B cell (primary cell): ENCODE measurements around the gene CCNG1. TPM values are rescaled to one million over a fixed set of nuclear protein-coding genes. Genes with fewer than 3 reads are reported as not detected.
A peak's percentile ranks its signal among the peaks of the same experiment; 100 is the strongest.

ENCODE experiments used
- ATAC-seq: fragments of 200-7000 bp; cut with Tn5 transposase; one replicate; pipeline ENCODE4 v1.10.0; 2021; ENCODE audit warnings: low read depth, mild to moderate bottlenecking, moderate number of reproducible peaks, moderate library complexity
- CTCF ChIA-PET: fragments of 350-600 bp; sonication (Branson Sonifier 250); formaldehyde crosslinking; loops from one replicate; lab custom pipeline; 2021; ENCODE audit warnings: antibody characterized with exemption, inconsistent platforms; lab: Charles Lee
- POLR2A ChIA-PET: fragments of 350-600 bp; sonication (Branson Sonifier 250); formaldehyde crosslinking; loops from one replicate; lab custom pipeline; 2021; ENCODE audit warnings: antibody characterized with exemption; lab: Charles Lee
- DNase-seq: peaks from one replicate; pipeline ENCODE4 v3.0.0; 2013
- H2AFZ ChIP-seq: 2 replicates; pipeline ENCODE4 v1.6.1; 2012; ENCODE audit warnings: mild to moderate bottlenecking, low read depth, low read length; ENCODE audit not compliant: insufficient read depth, poor library complexity, severe bottlenecking
- H3K27ac ChIP-seq, 2 donors: 1 replicate in 1 of 2; 2 replicates in 1 of 2; pipeline ENCODE4 v1.5.1; 2012 to 2013; ENCODE audit warnings: low read length in 2 of 2, mild to moderate bottlenecking in 2 of 2, moderate library complexity in 1 of 2
- H3K27me3 ChIP-seq, 4 experiments: fragments of 200-600 bp in 1 of 4; sonication (generic) in 1 of 4; replicated peaks in 1 of 4; 1 replicate in 2 of 4; 2 replicates in 2 of 4; pipeline versions ENCODE4 v1.6.1 to v1.7.0; 2013 to 2016; ENCODE audit warnings: low read length in 3 of 4, mild to moderate bottlenecking in 2 of 4, mixed read lengths in 1 of 4, moderate library complexity in 1 of 4; ENCODE audit not compliant: insufficient read depth in 4 of 4, control insufficient read depth in 3 of 4; ENCODE audit errors: control extremely low read depth in 1 of 4
- H3K36me3 ChIP-seq, 2 experiments: replicated peaks in 1 of 2; 1 replicate in 1 of 2; 2 replicates in 1 of 2; pipeline versions ENCODE4 v1.6.1 to v1.7.1; 2013; ENCODE audit warnings: low read length in 1 of 2; ENCODE audit not compliant: insufficient read depth in 2 of 2, control insufficient read depth in 1 of 2; ENCODE audit errors: control extremely low read depth in 1 of 2, extremely low read depth in 1 of 2
- H3K4me1 ChIP-seq, 2 donors: fragments of 200-600 bp in 1 of 2; sonication (generic) in 1 of 2; 1 replicate in 1 of 2; 2 replicates in 1 of 2; pipeline versions ENCODE4 v1.5.1 to v1.6.1; 2013 to 2017; ENCODE audit warnings: low read length in 2 of 2; ENCODE audit not compliant: control insufficient read depth in 2 of 2, insufficient read depth in 2 of 2
- H3K4me2 ChIP-seq: replicated peaks from 2 replicates; pipeline ENCODE3; 2012; ENCODE audit warnings: mild to moderate bottlenecking, low read depth, low read length; ENCODE audit not compliant: poor library complexity, severe bottlenecking
- H3K4me3 ChIP-seq, 5 experiments: fragments of 200-600 bp in 1 of 5; sonication (generic) in 1 of 5; 1 replicate in 3 of 5; 2 replicates in 2 of 5; pipeline versions ENCODE4 v1.5.1 to v1.7.0; 2011 to 2016; ENCODE audit warnings: low read length in 4 of 5, mild to moderate bottlenecking in 4 of 5, low read depth in 2 of 5, control low read depth in 1 of 5, moderate library complexity in 1 of 5; ENCODE audit not compliant: insufficient read depth in 1 of 5; ENCODE audit errors: control extremely low read depth in 1 of 5, extremely low read depth in 1 of 5
- H3K79me2 ChIP-seq: fragments of 200-600 bp; sonication (generic); one replicate; pipeline ENCODE4 v1.6.0; 2016; ENCODE audit warnings: low read length; ENCODE audit not compliant: control insufficient read depth, insufficient read depth
- H3K9ac ChIP-seq: fragments of 200-600 bp; sonication (generic); 2 replicates; pipeline ENCODE4 v1.6.1; 2017; ENCODE audit warnings: mild to moderate bottlenecking, low read length, moderate library complexity
- H3K9me3 ChIP-seq, 3 donors: one replicate each; pipeline versions ENCODE4 v1.6.1 to v1.7.1; 2013; ENCODE audit warnings: low read length in 2 of 3; ENCODE audit not compliant: control insufficient read depth in 2 of 3, insufficient read depth in 1 of 3; ENCODE audit errors: control extremely low read depth in 1 of 3
- H4K20me1 ChIP-seq: 2 replicates; pipeline ENCODE4 v1.6.0; 2012; ENCODE audit warnings: mild to moderate bottlenecking, low read length; ENCODE audit not compliant: insufficient read depth, control insufficient read depth, poor library complexity, severe bottlenecking
- H3K27ac Mint-ChIP-seq: one replicate; pipeline ENCODE4 v1.8.0; 2021; ENCODE audit warnings: mixed read lengths
- H3K27me3 Mint-ChIP-seq: one replicate; pipeline ENCODE4 v1.8.0; 2021; ENCODE audit warnings: mixed read lengths
- H3K4me1 Mint-ChIP-seq: one replicate; pipeline ENCODE4 v1.8.0; 2021; ENCODE audit warnings: mixed read lengths
- H3K4me3 Mint-ChIP-seq: one replicate; pipeline ENCODE4 v1.8.0; 2021; ENCODE audit warnings: mixed read lengths
- H3K9me3 Mint-ChIP-seq: one replicate; pipeline ENCODE4 v1.8.0; 2022; ENCODE audit warnings: mixed read lengths; ENCODE audit not compliant: insufficient read depth
- CTCF ChIP-seq: fragments of 200-600 bp; IDR thresholded peaks from one replicate; pipeline ENCODE4 v1.8.0; 2022; ENCODE audit warnings: antibody characterized with exemption, mild to moderate bottlenecking
- EZH2 ChIP-seq: IDR thresholded peaks from 2 replicates; pipeline ENCODE4 v1.6.1; 2012; ENCODE audit warnings: borderline replicate concordance, low read depth, mild to moderate bottlenecking, moderate library complexity, low read length; ENCODE audit not compliant: insufficient read depth, poor library complexity, severe bottlenecking
- WGBS: methylation state at CpG from one replicate; pipeline ENCODE4 v1.1.5; 2013; ENCODE audit warnings: missing lambda C conversion rate; ENCODE audit not compliant: insufficient coverage; 5-methylcytosine and 5-hydroxymethylcytosine counted together
- intact Hi-C: fragments of 100-400 bp; cut with micrococcal nuclease; formaldehyde crosslinking; loops from one replicate; pipeline ENCODE4 v1.10.0; 2022
- polyA plus RNA-seq: library from polyadenylated mRNA; depleted of rRNA; stranded (reverse); fragments of >200 nt; gene quantifications from 2 replicates; pipeline ENCODE4 v1.2.3, GENCODE V29; 2012
- total RNA-seq, 2 donors: library from RNA; stranded (reverse); fragments of 120-200 nt in 1 of 2; gene quantifications; 1 replicate in 1 of 2; 2 replicates in 1 of 2; pipeline versions ENCODE4 v1.2.3 to v1.2.4, GENCODE V29; 2013 to 2022

CCNG1 gene
- total and polyA plus RNA-seq, 2 donors (not counting 1 experiment from before 2014, with no cell fraction given) = 29.0 to 80.1 TPM

DNA sequence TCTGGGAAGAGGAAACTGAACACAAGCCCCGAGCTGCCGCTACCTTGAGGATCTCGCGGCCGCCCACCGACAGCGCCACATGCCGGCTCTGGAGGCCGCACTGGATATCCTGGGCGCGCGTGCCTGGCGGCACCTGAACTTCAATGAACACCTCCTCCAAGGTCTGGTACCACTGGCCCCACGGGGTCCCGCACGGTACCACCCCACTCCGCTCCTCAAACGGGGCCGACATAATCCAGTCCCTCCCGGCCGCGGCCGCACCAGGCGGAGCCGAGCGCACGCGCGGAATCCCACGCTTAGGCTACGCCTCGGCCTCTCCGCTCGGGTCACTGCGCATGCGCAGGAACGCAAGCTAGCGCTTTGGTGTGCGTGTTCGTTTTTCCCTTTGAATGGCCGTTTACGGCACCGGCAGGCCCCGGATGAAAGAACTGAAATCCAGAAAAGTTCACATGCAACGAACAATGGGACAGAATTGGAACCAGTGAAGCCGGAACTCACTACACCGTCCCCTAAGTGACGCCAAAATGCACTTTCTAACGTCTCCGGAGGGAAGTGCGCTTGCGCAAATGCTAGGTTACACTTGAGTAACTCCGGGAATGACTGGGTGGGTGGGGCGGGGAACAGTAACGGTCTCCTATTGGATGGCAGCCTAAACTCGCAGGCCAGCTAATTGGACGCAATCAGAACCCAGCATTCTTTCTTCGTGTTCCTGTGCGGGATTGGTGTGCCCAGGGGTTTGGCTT lies 22.6 kb downstream of the CCNG1 start, which contains the start of gene NUDCD2:
Gene NUDCD2 (minus strand): TSS at position 284 of the 743 bp plus-strand sequence. CDS start 52 bp downstream, at position 232.
- peak within 1 kb of the TSS; percentile 92 for H3K9ac ChIP-seq
- peaks cover 33% of the 10 kb centered on the region for H3K79me2 ChIP-seq
- H3K27ac Mint-ChIP-seq = peak within 1 kb of the TSS; percentile 99
- TF ChIP-seq EZH2 (no peak), CTCF (peak; percentile 28)
- peak; percentile 87 for ATAC-seq
- H3K27ac ChIP-seq = peak within 1 kb of the TSS; percentile 92
- WGBS = under 1% methylated on average over 57 of the region's 59 CpGs
- intact Hi-C loops = loop anchor here (1.0 to 5.0 kb wide), 4 partner anchors 23 to 456 kb away; partner anchors contain the start of genes CCNG1 and MAT2B
- no peaks in the 10 kb centered on the region for H3K27me3 ChIP-seq
- peak; percentile 98 for DNase-seq
- H3K4me2 ChIP-seq = peak within 1 kb of the TSS; percentile 88
- ChIA-PET CTCF (interaction anchor here (1.1 to 6.9 kb wide), 6 partner anchors 9 to 51 kb away, joined by 4 to 50 read pairs (median 24); partner anchors contain the start of genes CCNG1 and MAT2B), POLR2A (interaction anchor here (1.2 to 4.4 kb wide), 5 partner anchors 22 to 455 kb away, joined by 3 to 40 read pairs (median 6); partner anchors contain the start of genes CCNG1 and MAT2B)
- peak within 1 kb of the TSS; percentile 91 for H2AFZ ChIP-seq
- H3K4me1 ChIP-seq = peaks cover 17 to 32% of the 10 kb centered on the region in 2 donors
- no peaks in the 10 kb centered on the region for H3K9me3 ChIP-seq
- no peaks in the 10 kb centered on the region for H4K20me1 ChIP-seq
- H3K4me3 ChIP-seq = peak within 1 kb of the TSS; percentile 87 to 95 (median 90)
- peaks cover 2 to 9% of the 10 kb centered on the region in 2 experiments for H3K36me3 ChIP-seq
- no peaks in the 10 kb centered on the region for H3K27me3 Mint-ChIP-seq
- peaks cover 33% of the 10 kb centered on the region for H3K4me1 Mint-ChIP-seq
- H3K9me3 Mint-ChIP-seq = no peaks in the 10 kb centered on the region
- H3K4me3 Mint-ChIP-seq = peak within 1 kb of the TSS; percentile 91
